SK-N-SH treated with all-trans-retinoic acid at 6 μM for 48 hours (cell line): Measurements from ENCODE around the gene ZNF415.

Experiments used
- ATAC-seq: fragments of 200-7000 bp; cut with Tn5 transposase; 3 replicates; pipeline ENCODE4 v1.9.1; 2020; ENCODE audit warnings: mild to moderate bottlenecking, moderate library complexity
- ARNTL ChIP-seq: fragments of 450-650 bp; formaldehyde crosslinking; IDR thresholded peaks from 2 replicates; pipeline ENCODE4 v1.5.0; 2020; ENCODE audit warnings: low read depth, mild to moderate bottlenecking, moderate library complexity, borderline replicate concordance
- BACH2 ChIP-seq: fragments of 250-450 bp; sonication (Bioruptor Pico); IDR thresholded peaks from 2 replicates; pipeline ENCODE4 v1.9.0; 2021; ENCODE audit warnings: mild to moderate bottlenecking, borderline replicate concordance
- CREB5 ChIP-seq: fragments of 250-450 bp; sonication (Bioruptor Pico); IDR thresholded peaks from 2 replicates; pipeline ENCODE4 v1.5.1; 2020; ENCODE audit warnings: low read depth, mild to moderate bottlenecking, moderate library complexity
- CSDC2 ChIP-seq: fragments of 250-450 bp; sonication (Bioruptor Pico); IDR thresholded peaks from 2 replicates; pipeline ENCODE4 v1.5.0; 2020; ENCODE audit warnings: mild to moderate bottlenecking, moderate library complexity
- CSRNP3 ChIP-seq: fragments of 250-450 bp; sonication (Bioruptor Pico); IDR thresholded peaks from 2 replicates; pipeline ENCODE4 v1.5.1; 2021; ENCODE audit warnings: mild to moderate bottlenecking, moderate library complexity
- ESRRG ChIP-seq: fragments of 250-450 bp; sonication (Bioruptor Pico); IDR thresholded peaks from 2 replicates; pipeline ENCODE4 v1.6.1; 2021; ENCODE audit warnings: mild to moderate bottlenecking
- ISL1 ChIP-seq: fragments of 250-450 bp; sonication (Bioruptor Pico); IDR thresholded peaks from 2 replicates; pipeline ENCODE4 v2.1.2; 2022; ENCODE audit warnings: mild to moderate bottlenecking, moderate library complexity
- OSR1 ChIP-seq: fragments of 250-450 bp; sonication (Bioruptor Pico); IDR thresholded peaks from 2 replicates; pipeline ENCODE4 v1.8.0; 2022; ENCODE audit warnings: moderate library complexity, mild to moderate bottlenecking, inconsistent platforms
- PPARA ChIP-seq: fragments of 250-450 bp; sonication (Bioruptor Pico); IDR thresholded peaks from 2 replicates; pipeline ENCODE4 v1.5.0; 2020; ENCODE audit warnings: mild to moderate bottlenecking, borderline replicate concordance
- RARB ChIP-seq: fragments of 250-450 bp; sonication (Bioruptor Pico); IDR thresholded peaks from 2 replicates; pipeline ENCODE4 v1.8.0; 2021; ENCODE audit warnings: mild to moderate bottlenecking, moderate library complexity
- SNAI2 ChIP-seq: fragments of 250-450 bp; sonication (Bioruptor Pico); IDR thresholded peaks from 2 replicates; pipeline ENCODE4 v1.5.0; 2020; ENCODE audit warnings: mild to moderate bottlenecking, moderate library complexity
- TOX ChIP-seq: fragments of 250-450 bp; sonication (Bioruptor Pico); IDR thresholded peaks from 2 replicates; pipeline ENCODE4 v1.8.0; 2021; ENCODE audit warnings: mild to moderate bottlenecking, moderate library complexity, borderline replicate concordance
- TSHZ2 ChIP-seq: fragments of 250-450 bp; sonication (Bioruptor Pico); IDR thresholded peaks from 2 replicates; pipeline ENCODE4 v1.5.0; 2020; ENCODE audit warnings: mild to moderate bottlenecking, moderate library complexity
- ZFP3 ChIP-seq: fragments of 250-450 bp; sonication (Bioruptor Pico); IDR thresholded peaks from 2 replicates; pipeline ENCODE4 v1.5.0; 2020; ENCODE audit warnings: mild to moderate bottlenecking, moderate library complexity
- ZFP30 ChIP-seq: fragments of 450-650 bp; formaldehyde crosslinking; IDR thresholded peaks from 2 replicates; pipeline ENCODE4 v1.5.0; 2022; ENCODE audit warnings: mild to moderate bottlenecking, moderate library complexity
- ZNF565 ChIP-seq: fragments of 450-650 bp; formaldehyde crosslinking; conservative IDR thresholded peaks from 2 replicates; pipeline ENCODE4 v1.5.0; 2020; ENCODE audit warnings: low read depth, mild to moderate bottlenecking, moderate library complexity
- TF ChIP-seq, protein P1 (sequence below): fragments of 250-450 bp; sonication (Bioruptor Pico); IDR thresholded peaks from 2 replicates; pipeline ENCODE4 v1.8.0; 2020; ENCODE audit warnings: mild to moderate bottlenecking, moderate library complexity, borderline replicate concordance

The ZNF415 gene

DNA sequence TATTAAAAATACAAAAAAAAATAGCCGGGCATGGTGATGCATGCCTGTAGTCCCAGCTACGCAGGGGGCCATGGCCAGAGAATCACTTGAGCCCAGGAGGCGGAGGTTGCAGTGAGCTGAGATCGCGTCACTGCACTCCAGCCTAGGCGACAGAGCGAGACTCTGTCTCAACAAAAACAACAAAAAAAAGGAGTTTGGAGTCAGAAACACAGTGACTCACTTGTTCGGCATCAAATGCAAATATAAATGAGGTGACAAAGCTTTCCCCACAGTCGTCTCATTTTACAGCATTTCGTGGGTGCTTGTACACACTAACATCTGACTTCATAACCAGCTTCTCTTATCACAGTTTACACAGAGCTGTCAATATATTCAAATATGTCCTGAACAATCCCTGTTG is 49.5 kb upstream of the ZNF415 start (continued):
- TF ChIP-seq TSHZ2 (CRISPR knock-in tag) (no peak), ZNF565 (CRISPR knock-in tag) (no peak), SNAI2 (CRISPR knock-in tag) (no peak), ARNTL (no peak), OSR1 (CRISPR knock-in tag) (no peak)

DNA sequence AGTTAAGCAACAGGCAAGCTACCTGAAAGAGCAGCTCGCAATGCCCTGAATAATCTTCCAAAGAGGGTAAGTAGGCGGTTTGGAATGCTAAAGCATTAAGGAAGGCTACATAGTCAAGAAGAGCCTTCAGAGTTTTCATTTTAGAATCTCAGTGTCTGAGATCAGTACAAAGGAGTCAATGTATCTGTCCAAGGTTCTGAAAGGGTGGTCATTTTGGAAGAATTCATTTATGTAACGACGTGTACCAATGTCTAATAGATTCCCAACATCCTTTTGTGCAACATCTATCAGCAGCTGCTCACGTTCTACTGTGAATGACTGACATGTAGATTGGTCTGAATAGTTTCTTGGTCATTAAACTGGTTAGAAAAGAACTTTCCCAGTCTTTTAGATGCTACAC is 45.3 kb upstream of the ZNF415 start:
- TF ChIP-seq CSRNP3 (CRISPR knock-in tag) (no peak), CREB5 (CRISPR knock-in tag) (no peak), ZNF565 (CRISPR knock-in tag) (no peak), BACH2 (CRISPR knock-in tag) (no peak), CSDC2 (no peak), ZFP3 (CRISPR knock-in tag) (no peak), RARB (CRISPR knock-in tag) (no peak), ESRRG (CRISPR knock-in tag) (no peak), ARNTL (no peak), TSHZ2 (CRISPR knock-in tag) (no peak), PPARA (CRISPR knock-in tag) (no peak), SNAI2 (CRISPR knock-in tag) (no peak), OSR1 (CRISPR knock-in tag) (no peak), ISL1 (CRISPR knock-in tag) (no peak)
- TF ChIP-seq, protein P1, sequence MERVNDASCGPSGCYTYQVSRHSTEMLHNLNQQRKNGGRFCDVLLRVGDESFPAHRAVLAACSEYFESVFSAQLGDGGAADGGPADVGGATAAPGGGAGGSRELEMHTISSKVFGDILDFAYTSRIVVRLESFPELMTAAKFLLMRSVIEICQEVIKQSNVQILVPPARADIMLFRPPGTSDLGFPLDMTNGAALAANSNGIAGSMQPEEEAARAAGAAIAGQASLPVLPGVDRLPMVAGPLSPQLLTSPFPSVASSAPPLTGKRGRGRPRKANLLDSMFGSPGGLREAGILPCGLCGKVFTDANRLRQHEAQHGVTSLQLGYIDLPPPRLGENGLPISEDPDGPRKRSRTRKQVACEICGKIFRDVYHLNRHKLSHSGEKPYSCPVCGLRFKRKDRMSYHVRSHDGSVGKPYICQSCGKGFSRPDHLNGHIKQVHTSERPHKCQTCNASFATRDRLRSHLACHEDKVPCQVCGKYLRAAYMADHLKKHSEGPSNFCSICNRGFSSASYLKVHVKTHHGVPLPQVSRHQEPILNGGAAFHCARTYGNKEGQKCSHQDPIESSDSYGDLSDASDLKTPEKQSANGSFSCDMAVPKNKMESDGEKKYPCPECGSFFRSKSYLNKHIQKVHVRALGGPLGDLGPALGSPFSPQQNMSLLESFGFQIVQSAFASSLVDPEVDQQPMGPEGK (CRISPR knock-in tag): no peak
- ATAC-seq: no peak

GRCh38 chr19:53172889-53173288 is 40.2 kb upstream of the ZNF415 start:
- TF ChIP-seq SNAI2 (CRISPR knock-in tag) (no peak), ZFP3 (CRISPR knock-in tag) (no peak), ARNTL (no peak), OSR1 (CRISPR knock-in tag) (no peak)
- ATAC-seq: no peak

GRCh38 chr19:53165691-53166091 is 33.0 kb upstream of the ZNF415 start:
- no peak for ATAC-seq
- TF ChIP-seq TOX (no peak), CSDC2 (no peak), ZFP30 (CRISPR knock-in tag) (no peak)
- TF ChIP-seq, protein P1 (CRISPR knock-in tag): no peak
- TF ChIP-seq, all 23 proteins: peak for 0
